ENCODE data around the gene SMAD3.

DNA sequence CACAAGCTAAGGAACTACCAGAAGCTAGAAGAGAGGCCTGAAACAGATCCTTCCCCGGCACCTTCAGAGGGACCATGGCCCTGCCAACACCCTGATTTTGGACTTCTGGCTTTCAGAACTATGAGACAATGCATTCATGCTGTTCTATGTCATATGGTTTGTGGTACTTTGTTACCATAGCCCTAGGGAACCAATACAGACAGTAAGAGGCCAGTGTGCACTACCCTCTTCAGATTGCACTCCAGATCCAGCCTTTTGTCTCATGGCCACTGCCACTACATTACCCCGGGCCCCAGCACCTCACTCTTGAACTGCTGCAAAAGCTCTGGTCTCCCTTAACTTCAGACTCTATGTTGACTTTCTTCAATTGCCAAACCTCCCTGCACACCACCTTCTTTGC, 165.1 kb downstream of the SMAD3 start:
- TF ChIP-seq, protein P1, sequence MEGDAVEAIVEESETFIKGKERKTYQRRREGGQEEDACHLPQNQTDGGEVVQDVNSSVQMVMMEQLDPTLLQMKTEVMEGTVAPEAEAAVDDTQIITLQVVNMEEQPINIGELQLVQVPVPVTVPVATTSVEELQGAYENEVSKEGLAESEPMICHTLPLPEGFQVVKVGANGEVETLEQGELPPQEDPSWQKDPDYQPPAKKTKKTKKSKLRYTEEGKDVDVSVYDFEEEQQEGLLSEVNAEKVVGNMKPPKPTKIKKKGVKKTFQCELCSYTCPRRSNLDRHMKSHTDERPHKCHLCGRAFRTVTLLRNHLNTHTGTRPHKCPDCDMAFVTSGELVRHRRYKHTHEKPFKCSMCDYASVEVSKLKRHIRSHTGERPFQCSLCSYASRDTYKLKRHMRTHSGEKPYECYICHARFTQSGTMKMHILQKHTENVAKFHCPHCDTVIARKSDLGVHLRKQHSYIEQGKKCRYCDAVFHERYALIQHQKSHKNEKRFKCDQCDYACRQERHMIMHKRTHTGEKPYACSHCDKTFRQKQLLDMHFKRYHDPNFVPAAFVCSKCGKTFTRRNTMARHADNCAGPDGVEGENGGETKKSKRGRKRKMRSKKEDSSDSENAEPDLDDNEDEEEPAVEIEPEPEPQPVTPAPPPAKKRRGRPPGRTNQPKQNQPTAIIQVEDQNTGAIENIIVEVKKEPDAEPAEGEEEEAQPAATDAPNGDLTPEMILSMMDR (IDR thresholded peaks at IDR 0.05): no peak
- TF ChIP-seq POLR2A (IDR thresholded peaks at IDR 0.05): no peak

Measured in prostate gland (tissue), 2 donors.